Neural crest cell (in vitro differentiated cells): ENCODE data around the gene PRKG1. TPM values are rescaled to one million over a fixed set of nuclear protein-coding genes. Genes with fewer than 3 reads are reported as not detected.

Experiments
- DNase-seq: peaks from one replicate; pipeline ENCODE4 v3.0.0; 2021; ENCODE audit warnings: low read depth, mixed read lengths, low spot score
- H3K27ac Mint-ChIP-seq: one replicate; pipeline ENCODE4 v1.8.0; 2021; ENCODE audit warnings: mild to moderate bottlenecking, mixed read lengths; ENCODE audit not compliant: unreplicated experiment
- H3K27me3 Mint-ChIP-seq: 2 replicates; pipeline ENCODE4 v1.8.0; 2021; ENCODE audit warnings: low read depth, mild to moderate bottlenecking, mixed read lengths
- H3K36me3 Mint-ChIP-seq: 2 replicates; pipeline ENCODE4 v1.8.0; 2021; ENCODE audit warnings: low read depth, mild to moderate bottlenecking, mixed read lengths
- H3K4me1 Mint-ChIP-seq: 2 replicates; pipeline ENCODE4 v1.8.0; 2021; ENCODE audit warnings: mixed read lengths
- H3K4me3 Mint-ChIP-seq: one replicate; pipeline ENCODE4 v1.8.0; 2021; ENCODE audit warnings: mild to moderate bottlenecking, mixed read lengths
- H3K9me3 Mint-ChIP-seq: 2 replicates; pipeline ENCODE4 v1.8.0; 2021; ENCODE audit warnings: mixed read lengths
- CTCF ChIP-seq: fragments of 200-600 bp; sonication (generic); conservative IDR thresholded peaks from 2 replicates; pipeline ENCODE4 v1.5.0; 2021; ENCODE audit warnings: antibody characterized with exemption, mild to moderate bottlenecking
- total RNA-seq: library from RNA; stranded (reverse); gene quantifications from 2 replicates; pipeline ENCODE4 v1.2.1, GENCODE V29; 2021

PRKG1 gene
- total RNA-seq, 1 donor from 2014 or later, result 4.4 TPM

- no peaks in the 10 kb centered on the region for H3K9me3 Mint-ChIP-seq
- no peaks in the 10 kb centered on the region for H3K36me3 Mint-ChIP-seq
- H3K27me3 Mint-ChIP-seq, result peaks cover 83% of the 10 kb centered on the region
- peaks cover 32% of the 10 kb centered on the region for H3K4me1 Mint-ChIP-seq
- H3K4me3 Mint-ChIP-seq, result peak overlapping the region; percentile 84
- DNase-seq, result no peak
- no peak for TF ChIP-seq CTCF
- no peak overlapping the region for H3K27ac Mint-ChIP-seq
Observed at GRCh38 chr10:52312942-52313255, 1238.6 kb downstream of the PRKG1 start.

GRCh38 chr10:52313256-52313932 lies 1239.1 kb downstream of the PRKG1 start:
- Mint-ChIP-seq H3K27ac (peak overlapping the region; percentile 23), H3K9me3 (no peaks in the 10 kb centered on the region), H3K36me3 (no peaks in the 10 kb centered on the region), H3K4me3 (peak overlapping the region; percentile 84), H3K4me1 (peaks cover 36% of the 10 kb centered on the region), H3K27me3 (peaks cover 78% of the 10 kb centered on the region)
- TF ChIP-seq CTCF, result no peak
- DNase-seq, result peak; percentile 14

- peak within 1 kb of the TSS; percentile 57 for H3K27ac Mint-ChIP-seq
- H3K27me3 Mint-ChIP-seq, result peaks cover 75% of the 10 kb centered on the region
Observed at GRCh38 chr10:52313933-52314821, 1239.9 kb downstream of the PRKG1 start, which contains the start of gene DKK1. Gene DKK1 (plus strand): TSS chr10:52314281. CDS start chr10:52314435, 154 bp downstream.

GRCh38 chr10:52314822-52315552 lies 1240.7 kb downstream of the PRKG1 start:
- DNase-seq, result no peak
- peaks cover 26% of the 10 kb centered on the region for H3K4me1 Mint-ChIP-seq
- H3K4me3 Mint-ChIP-seq, result peak overlapping the region; percentile 84
- H3K27me3 Mint-ChIP-seq, result peaks cover 67% of the 10 kb centered on the region
- no peaks in the 10 kb centered on the region for H3K36me3 Mint-ChIP-seq
- no peaks in the 10 kb centered on the region for H3K9me3 Mint-ChIP-seq
- TF ChIP-seq CTCF, result no peak
- peak overlapping the region; percentile 57 for H3K27ac Mint-ChIP-seq

More at GRCh38 chr10:52313933-52314821, 1239.9 kb downstream of the PRKG1 start, which contains the start of gene DKK1:
- peak; percentile 87 for TF ChIP-seq CTCF
- Mint-ChIP-seq H3K9me3 (no peaks in the 10 kb centered on the region), H3K4me1 (peaks cover 31% of the 10 kb centered on the region), H3K36me3 (no peaks in the 10 kb centered on the region), H3K4me3 (peak within 1 kb of the TSS; percentile 84)
- DNase-seq, result peak; percentile 41

GRCh38 chr10:52316001-52316400 lies 1241.7 kb downstream of the PRKG1 start:
- Mint-ChIP-seq H3K27ac (no peak overlapping the region), H3K27me3 (peaks cover 61% of the 10 kb centered on the region), H3K4me3 (peak overlapping the region; percentile 84)

More at GRCh38 chr10:52316001-52316400, 1241.7 kb downstream of the PRKG1 start:
- H3K4me1 Mint-ChIP-seq, result peaks cover 26% of the 10 kb centered on the region
- TF ChIP-seq CTCF, result no peak
- no peaks in the 10 kb centered on the region for H3K36me3 Mint-ChIP-seq
- no peaks in the 10 kb centered on the region for H3K9me3 Mint-ChIP-seq
- DNase-seq, result no peak
